NB4 (cell line): ENCODE results near the gene IDH1.
A peak's percentile ranks its signal among the peaks of the same experiment; 100 is the strongest.
"Not testable (repeated sequence)": the region's sequence is repeated elsewhere in the genome, so short reads cannot be mapped to it uniquely, and the experiment has no call there.

ENCODE experiments used
- DNase-seq: peaks from one replicate; pipeline ENCODE4 v3.0.0; 2010; ENCODE audit warnings: low read depth
- H3K4me3 ChIP-seq: one replicate; pipeline ENCODE4 v1.5.1; 2011; ENCODE audit warnings: mild to moderate bottlenecking, low read depth, low read length, moderate library complexity
- MYC ChIP-seq: IDR thresholded peaks from 2 replicates; pipeline ENCODE4 v1.6.1; 2011; ENCODE audit warnings: low read depth, low read length
- POLR2A ChIP-seq: IDR thresholded peaks from 2 replicates; pipeline ENCODE4 v1.6.1; 2011; ENCODE audit warnings: mild to moderate bottlenecking; ENCODE audit not compliant: insufficient read length; ENCODE audit errors: extremely low read depth
- TF ChIP-seq, protein P1 (sequence below): IDR thresholded peaks from 2 replicates; pipeline ENCODE4 v1.6.1; 2011; ENCODE audit warnings: low read depth, low read length
- TF ChIP-seq, protein P2 (sequence below): IDR thresholded peaks from one replicate; pipeline ENCODE4 v1.5.1; 2012; ENCODE audit warnings: low read depth, low read length

IDH1 gene

DNA sequence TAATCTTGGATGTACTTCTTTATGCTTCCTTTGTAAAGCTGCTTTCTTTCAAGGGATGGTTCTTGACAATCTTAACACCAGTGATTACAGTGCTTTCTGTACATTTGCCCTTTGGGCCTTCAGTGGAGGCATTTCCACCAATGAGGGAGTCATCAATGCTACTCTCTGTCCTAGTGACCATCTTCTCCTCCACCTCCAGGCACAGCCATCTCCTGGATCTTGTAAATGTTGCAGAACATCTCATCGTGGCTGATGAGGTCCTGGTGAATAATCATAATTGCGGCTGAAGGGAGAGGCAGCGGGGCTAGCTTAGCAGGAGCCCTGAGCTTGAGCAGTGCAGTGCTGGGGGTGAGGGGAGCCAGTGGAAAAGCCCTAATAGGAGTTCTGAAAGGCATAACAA lies 32.5 kb downstream of the IDH1 start:
- TF ChIP-seq, protein P1, sequence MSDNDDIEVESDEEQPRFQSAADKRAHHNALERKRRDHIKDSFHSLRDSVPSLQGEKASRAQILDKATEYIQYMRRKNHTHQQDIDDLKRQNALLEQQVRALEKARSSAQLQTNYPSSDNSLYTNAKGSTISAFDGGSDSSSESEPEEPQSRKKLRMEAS = no peak
- TF ChIP-seq MYC = no peak
- no peak for TF ChIP-seq POLR2A
- TF ChIP-seq, protein P2, sequence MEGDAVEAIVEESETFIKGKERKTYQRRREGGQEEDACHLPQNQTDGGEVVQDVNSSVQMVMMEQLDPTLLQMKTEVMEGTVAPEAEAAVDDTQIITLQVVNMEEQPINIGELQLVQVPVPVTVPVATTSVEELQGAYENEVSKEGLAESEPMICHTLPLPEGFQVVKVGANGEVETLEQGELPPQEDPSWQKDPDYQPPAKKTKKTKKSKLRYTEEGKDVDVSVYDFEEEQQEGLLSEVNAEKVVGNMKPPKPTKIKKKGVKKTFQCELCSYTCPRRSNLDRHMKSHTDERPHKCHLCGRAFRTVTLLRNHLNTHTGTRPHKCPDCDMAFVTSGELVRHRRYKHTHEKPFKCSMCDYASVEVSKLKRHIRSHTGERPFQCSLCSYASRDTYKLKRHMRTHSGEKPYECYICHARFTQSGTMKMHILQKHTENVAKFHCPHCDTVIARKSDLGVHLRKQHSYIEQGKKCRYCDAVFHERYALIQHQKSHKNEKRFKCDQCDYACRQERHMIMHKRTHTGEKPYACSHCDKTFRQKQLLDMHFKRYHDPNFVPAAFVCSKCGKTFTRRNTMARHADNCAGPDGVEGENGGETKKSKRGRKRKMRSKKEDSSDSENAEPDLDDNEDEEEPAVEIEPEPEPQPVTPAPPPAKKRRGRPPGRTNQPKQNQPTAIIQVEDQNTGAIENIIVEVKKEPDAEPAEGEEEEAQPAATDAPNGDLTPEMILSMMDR = no peak
- peak; percentile 29 for DNase-seq
- no peak overlapping the region for H3K4me3 ChIP-seq

DNA sequence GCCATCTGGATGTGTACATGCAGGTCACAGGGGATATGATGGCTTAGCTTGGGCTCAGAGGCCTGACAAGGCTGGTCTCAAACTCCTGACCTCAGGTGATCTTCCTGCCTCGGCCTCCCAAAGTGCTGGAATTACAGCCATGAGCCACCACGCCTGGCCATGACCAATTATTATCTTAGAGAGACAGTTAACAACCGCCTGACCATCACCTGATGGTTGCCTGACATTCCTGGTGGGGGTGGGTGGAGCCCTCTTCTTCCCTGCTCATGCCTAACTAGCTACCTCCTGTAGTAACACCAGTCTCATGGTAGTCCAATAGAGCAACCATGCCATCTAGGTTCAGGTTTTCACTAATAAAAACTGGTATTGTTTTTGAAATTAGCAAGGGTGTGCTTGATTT lies 33.0 kb downstream of the IDH1 start:
- not testable (repeated sequence) for H3K4me3 ChIP-seq, DNase-seq

DNA sequence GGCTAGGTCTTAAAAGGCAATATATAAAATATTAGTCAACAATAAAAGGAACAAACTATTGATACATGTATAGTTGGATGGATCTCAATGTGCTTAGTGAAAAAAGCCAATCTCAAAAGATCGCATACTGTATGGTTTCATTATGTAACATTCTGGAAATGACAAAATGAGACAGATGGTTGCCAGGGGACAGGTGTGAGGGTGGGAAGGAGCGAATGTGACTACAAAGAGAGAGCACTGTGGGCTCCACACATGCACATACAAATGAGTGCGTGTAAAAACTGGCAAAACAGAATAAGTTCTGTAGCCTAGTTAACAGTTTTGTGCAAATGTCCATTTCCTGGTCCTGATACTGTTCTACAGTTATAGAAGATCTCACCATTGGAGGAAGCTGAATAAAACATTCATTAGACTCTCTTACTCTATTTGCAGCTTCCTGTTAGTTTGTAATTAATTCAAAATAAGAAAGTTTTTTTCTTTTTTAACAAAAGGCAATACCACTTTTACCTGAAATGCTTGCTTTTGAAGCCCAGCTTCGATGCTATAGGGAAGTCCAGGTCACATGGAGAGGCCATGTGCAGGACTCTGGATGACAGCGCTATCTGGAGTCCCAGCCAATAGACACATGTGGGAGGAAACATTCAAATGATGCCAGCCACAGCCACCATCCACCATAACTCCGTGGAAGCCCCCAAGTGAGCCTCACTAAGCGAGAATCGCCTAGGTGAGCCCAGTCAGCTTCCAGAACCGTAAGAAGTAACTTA lies 44.0 kb downstream of the IDH1 start:
- DNase-seq = no peak
- TF ChIP-seq, protein P1 = no peak
- TF ChIP-seq POLR2A (no peak), MYC (no peak)
- TF ChIP-seq, protein P2 = no peak
- H3K4me3 ChIP-seq = no peak overlapping the region

DNA sequence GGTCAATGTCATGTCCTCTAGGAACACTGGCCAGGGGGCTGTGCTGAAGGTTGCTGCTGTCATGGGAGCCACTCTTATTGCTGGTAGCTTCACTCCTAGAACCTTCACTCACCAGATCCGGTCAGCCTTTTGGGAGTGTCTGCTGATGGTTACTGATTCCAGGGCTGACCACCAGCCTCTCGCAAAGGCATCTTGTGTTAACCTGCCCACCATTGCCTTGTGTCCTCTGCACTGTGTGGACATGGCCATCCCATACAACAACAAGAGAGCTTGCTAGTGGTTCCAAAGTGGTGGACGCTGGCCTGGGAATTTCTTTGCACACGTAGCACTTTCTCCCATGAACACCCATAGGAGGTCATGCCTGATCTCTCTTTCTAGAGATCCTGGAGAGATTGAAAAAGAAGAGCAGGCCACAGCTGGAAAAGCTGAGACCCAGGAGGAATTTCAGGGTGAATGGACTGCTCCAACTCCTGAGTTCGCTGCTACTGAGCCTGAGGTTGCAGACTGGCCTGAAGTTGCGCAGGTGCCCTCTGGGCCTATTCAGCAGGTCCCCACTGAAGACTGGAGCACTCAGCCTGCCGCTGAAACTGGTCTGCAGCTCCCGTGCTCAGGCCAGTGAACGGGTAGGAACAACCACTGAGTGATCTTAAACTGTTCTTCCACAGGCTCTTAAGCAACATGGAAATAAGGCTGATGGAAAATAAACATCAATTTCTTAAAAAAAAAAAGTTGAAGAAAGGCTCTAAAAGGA lies 46.4 kb downstream of the IDH1 start:
- DNase-seq = no peak
- no peak overlapping the region for H3K4me3 ChIP-seq
- TF ChIP-seq, protein P2 = no peak
- TF ChIP-seq POLR2A = no peak
- no peak for TF ChIP-seq MYC
- TF ChIP-seq, protein P1 = no peak

DNA sequence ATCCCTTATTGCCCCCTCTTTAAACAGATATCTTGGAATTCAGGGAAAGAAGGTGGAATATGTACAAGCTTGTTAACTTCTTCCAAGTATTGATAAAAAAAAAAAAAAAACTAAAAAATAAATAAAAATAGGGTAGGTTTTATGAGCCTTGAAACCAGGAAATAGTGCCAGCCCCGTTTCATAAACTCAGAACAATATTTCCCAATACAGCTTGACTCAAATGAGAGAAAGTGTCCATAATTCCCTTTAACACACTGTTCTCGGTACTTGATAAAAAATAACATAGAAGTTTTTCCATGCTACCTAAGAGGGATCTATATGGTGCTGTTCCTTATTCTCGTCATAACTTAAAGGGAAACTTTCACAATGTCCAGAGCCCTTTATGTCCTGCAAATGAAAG lies 47.1 kb downstream of the IDH1 start:
- TF ChIP-seq, protein P1 = no peak
- TF ChIP-seq, protein P2 = no peak
- no peak for TF ChIP-seq POLR2A
- TF ChIP-seq MYC = no peak
- no peak for DNase-seq
- H3K4me3 ChIP-seq = no peak overlapping the region

DNA sequence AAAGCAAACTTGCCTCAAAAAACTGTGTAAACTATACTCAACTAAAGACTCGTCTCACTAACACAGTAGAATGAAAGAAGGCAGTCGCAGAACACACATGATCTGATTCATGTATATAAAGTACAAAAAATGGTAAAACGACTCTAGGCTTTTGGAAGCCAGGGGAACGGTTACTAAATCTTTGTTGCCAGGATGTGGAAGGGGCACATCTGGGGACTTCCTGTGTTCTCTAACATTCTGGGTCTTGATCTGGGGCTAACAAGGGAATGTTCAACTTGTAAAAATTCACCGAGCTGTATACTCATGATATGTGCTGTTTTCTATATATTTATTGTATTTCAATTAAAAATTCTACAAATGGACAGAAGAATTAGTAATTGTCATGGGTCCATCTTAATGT lies 50.7 kb downstream of the IDH1 start:
- no peak for DNase-seq
- TF ChIP-seq, protein P2 = no peak
- TF ChIP-seq MYC (no peak), POLR2A (no peak)
- TF ChIP-seq, protein P1 = no peak
- H3K4me3 ChIP-seq = no peak overlapping the region
